Sciatic nerve (tissue), 2 donors: Measurements from ENCODE around the gene BRD2. TPM values are rescaled to one million over a fixed set of nuclear protein-coding genes. Genes with fewer than 3 reads are reported as not detected.

ENCODE experiments used
- ATAC-seq: fragments of 200-7000 bp; cut with Tn5 transposase; one replicate; pipeline ENCODE4 v1.9.1; 2020; ENCODE audit warnings: mild to moderate bottlenecking, moderate library complexity
- DNase-seq: peaks from one replicate; pipeline ENCODE4 v3.0.0-alpha.2; 2020; ENCODE audit warnings: low spot score
- intact Hi-C: fragments of 100-400 bp; cut with DNase I; formaldehyde crosslinking; loops from one replicate; pipeline ENCODE4 v1.14.2; 2022
- total RNA-seq: library from RNA; stranded (reverse); fragmentation: NEBNext Ultra II Directional; extraction: Animal tissue kit (Norgen Biotek cat#: 25700); gene quantifications from one replicate; pipeline ENCODE4 v1.2.1, GENCODE V29; 2021
- donor health status: DM: no; HTN: no; CAD: no.
- donor health status: DM: no; HTN: no; CAD: no.

BRD2 gene
- total RNA-seq, 1 donor from 2014 or later, result 188 TPM

- DNase-seq (no peak), ATAC-seq (no peak)
- intact Hi-C loops, result loop anchor here (10.0 kb wide), 1 partner anchor 48 kb away; no protein-coding TSS in a partner anchor
Observed at GRCh38 chr6:32982702-32983492, 14.5 kb downstream of the BRD2 start.

DNA sequence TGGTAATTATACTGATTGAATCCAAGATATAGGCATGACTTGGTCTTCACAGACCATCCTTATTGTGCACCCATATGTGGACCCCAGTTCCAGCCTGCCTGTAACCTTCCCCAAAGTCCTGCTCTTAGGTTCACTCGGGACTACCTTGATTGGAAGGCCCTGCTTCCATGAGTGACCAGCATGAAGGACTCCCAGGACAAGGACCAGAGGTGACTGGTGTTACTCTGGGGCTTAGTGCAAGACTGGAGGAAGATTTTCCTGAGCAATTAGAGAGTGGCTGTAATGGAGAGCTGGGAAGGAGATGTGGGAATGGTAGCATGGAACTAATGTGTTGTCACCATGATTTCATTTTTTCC, 15.1 kb downstream of the BRD2 start:
- ATAC-seq, result no peak

GRCh38 chr6:32983964-32984621, 15.7 kb downstream of the BRD2 start:
- intact Hi-C loops, result loop anchor here (10.0 kb wide), 1 partner anchor 49 kb away; no protein-coding TSS in a partner anchor
- DNase-seq (no peak), ATAC-seq (peak; percentile 8)

More for the DNA sequence above, 15.1 kb downstream of the BRD2 start:
- no peak for DNase-seq
- intact Hi-C loops, result loop anchor here (10.0 kb wide), 1 partner anchor 49 kb away; no protein-coding TSS in a partner anchor

DNA sequence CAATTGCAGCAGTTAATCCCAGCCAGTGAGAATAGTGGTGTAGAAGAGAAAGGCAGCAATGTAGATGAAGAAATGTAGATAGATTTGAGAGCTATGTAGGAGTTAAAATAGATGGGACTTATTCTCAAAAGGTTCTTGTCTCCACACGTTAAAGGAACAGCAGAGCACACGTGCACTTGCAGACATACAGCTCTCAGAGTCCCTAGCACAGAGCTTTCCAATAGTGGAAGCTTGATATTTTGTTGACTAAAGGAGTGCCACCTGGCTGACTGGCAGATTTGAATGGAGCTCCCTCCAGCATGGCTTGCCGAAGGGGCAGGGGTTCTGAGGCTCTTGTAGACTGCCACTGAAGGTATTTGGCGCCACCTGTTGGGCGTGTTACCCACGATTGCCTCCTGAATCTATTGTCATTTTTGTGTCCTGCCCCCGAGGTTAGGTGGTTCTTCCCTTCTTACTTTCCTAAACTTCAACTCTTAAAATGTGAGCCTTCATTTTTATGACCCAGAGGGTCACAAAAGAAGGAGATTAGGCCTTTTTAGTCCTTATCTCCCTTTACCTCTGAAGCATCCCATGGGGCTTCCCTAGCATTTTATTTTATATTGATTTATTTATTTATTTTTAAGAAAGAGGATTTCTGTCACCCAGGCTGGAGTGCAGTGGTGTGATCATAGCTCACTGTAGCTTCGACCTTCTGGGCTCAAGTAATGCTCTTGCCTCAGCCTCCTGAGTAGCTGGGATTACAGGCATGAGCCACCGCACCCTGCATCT, 16.4 kb downstream of the BRD2 start:
- DNase-seq (peak; percentile 95), ATAC-seq (peak; percentile 85)
- intact Hi-C loops, result loop anchor here (5.0 to 10.0 kb wide), 2 partner anchors 50 to 103 kb away; no protein-coding TSS in a partner anchor

DNA sequence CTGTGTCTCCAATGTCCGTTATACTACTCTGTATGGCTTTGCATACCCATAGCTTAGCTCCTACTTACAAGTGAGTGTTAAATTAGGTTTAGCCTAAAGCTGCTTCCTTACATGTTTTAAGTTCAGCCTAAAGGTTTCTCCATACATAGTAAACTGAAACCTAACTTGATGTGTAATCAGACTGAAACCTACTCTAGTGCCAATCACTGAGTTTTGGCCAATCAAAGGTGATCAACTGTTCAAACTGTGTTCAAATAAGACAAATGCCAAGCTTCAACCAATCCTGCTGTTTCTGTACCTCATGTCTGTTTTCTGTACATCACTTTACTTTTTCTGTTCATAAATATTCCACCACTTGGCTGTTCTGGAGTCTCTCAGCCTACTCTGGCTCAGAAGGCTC, 21.0 kb downstream of the BRD2 start:
- no peak for ATAC-seq

DNA sequence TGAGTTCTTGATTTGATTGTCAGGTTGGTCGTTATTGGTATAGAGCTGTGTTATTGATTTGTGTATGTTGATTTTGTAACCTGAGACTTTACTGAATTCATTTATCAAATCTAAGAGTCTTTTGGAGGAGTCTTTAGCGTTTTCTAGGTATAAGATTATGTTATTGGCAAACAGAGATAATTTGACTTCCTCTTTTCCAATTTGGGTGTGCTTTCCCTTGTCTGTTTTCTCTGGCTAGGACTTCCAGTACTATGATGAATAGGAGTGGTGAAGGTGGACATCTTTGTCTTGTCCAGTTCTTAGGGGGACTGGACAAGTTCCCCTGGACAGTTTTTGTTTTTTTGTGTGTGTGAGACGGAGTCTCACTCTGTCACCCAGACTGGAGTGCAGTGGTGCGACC, 23.6 kb downstream of the BRD2 start:
- intact Hi-C loops, result no loop called here
- no peak for ATAC-seq
- no peak for DNase-seq

More for the DNA sequence above, 21.0 kb downstream of the BRD2 start:
- intact Hi-C loops, result loop anchor here (5.0 to 10.0 kb wide), 2 partner anchors 55 to 107 kb away; no protein-coding TSS in a partner anchor
- no peak for DNase-seq

- no peak for ATAC-seq
- DNase-seq, result no peak
- intact Hi-C loops, result no loop called here
Observed at GRCh38 chr6:32993363-32993973, 25.1 kb downstream of the BRD2 start.

- DNase-seq (no peak), ATAC-seq (no peak)
- intact Hi-C loops, result no loop called here
Observed at GRCh38 chr6:32995448-32995847, 27.1 kb downstream of the BRD2 start.

GRCh38 chr6:33000055-33000454, 31.7 kb downstream of the BRD2 start:
- intact Hi-C loops, result no loop called here
- DNase-seq (no peak), ATAC-seq (no peak)

- ATAC-seq (no peak), DNase-seq (no peak)
- intact Hi-C loops, result no loop called here
Observed at GRCh38 chr6:33001685-33002084, 33.3 kb downstream of the BRD2 start.

GRCh38 chr6:33004940-33005339, 36.5 kb downstream of the BRD2 start:
- no peak for DNase-seq
- intact Hi-C loops, result no loop called here
- no peak for ATAC-seq

DNA sequence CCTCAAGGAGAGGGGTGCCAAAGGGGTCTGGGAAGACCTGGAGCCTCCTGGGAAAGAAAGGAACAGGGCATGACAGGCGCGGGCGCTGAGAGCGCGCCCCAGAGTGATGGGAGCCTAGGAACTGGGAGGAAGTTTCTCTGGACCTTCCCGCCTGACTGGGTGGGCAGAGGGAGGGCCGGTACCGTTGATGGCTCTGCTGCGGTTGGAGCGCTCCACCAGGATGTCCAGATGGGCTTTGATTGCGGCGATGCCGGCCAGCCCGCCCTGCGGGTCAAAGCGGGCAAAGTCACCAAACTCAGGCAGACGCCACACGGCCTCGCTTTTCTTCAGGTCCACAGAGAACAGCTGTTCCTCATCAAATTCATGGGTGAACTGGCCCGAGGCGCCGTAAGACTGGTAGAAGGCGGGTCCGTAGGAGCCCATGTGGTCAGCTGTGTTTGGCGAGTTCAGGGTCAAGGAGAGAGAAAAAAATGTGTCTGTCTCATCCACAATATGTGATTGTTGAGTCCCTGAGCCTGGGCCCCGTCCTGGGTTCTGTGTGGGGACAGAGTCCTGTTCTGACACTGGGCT, 39.5 kb downstream of the BRD2 start:
- no peak for DNase-seq
- ATAC-seq, result peak; percentile 8
- intact Hi-C loops, result no loop called here

DNA sequence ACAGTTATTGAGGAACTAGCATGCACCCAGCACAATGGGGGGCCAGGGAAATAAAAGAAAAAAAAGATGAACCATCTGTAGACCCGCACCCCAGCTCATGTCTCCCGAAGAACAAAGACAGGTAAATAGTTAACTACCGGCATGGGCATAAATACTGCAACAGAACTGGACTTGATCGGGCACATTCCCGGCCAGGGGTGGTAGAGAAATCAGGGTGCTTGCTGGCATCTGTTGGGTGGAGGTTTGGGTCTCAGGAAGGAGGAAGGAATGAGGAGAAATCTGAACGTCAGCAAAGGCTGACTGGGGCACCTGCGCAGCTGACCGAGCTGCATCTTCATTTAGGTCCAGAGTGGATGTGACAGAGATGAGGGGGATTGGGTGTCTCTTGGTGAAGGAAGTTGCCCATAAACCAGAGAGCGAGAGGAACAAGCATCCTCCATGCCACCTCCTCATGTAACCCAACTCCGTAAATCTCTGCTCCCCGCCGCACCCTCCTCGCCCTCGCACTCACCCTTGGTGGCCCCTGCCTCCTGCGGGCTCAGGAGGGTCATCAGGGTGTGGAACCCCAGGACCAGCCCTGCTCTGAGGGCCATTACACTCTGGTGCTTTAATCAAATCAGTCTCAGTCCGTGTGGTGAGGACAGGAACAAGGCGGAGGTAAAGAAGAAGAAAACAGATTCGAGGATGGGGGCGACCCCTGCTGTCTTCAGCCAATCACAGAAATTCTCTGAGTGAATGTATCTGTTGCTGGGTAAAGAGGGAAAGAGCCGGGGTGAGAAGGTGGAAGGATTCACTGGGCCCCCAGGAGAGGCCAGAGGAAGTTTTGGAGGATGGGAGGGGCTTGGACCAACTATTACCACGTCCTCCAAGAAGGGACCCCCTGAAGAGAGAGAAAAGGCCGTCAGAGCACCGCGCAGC, 40.8 kb downstream of the BRD2 start, which contains the start of gene HLA-DOA:
HLA-DOA (minus strand) TSS at position 648 of the 918 bp plus-strand sequence.
- ATAC-seq (peak; percentile 68), DNase-seq (no peak)
- intact Hi-C loops, result no loop called here

- no peak for ATAC-seq
- intact Hi-C loops, result loop anchor here (5.0 to 10.0 kb wide), 2 partner anchors 72 to 234 kb away; no protein-coding TSS in a partner anchor
- DNase-seq, result no peak
Observed at GRCh38 chr6:33010356-33010755, 42.0 kb downstream of the BRD2 start.

DNA sequence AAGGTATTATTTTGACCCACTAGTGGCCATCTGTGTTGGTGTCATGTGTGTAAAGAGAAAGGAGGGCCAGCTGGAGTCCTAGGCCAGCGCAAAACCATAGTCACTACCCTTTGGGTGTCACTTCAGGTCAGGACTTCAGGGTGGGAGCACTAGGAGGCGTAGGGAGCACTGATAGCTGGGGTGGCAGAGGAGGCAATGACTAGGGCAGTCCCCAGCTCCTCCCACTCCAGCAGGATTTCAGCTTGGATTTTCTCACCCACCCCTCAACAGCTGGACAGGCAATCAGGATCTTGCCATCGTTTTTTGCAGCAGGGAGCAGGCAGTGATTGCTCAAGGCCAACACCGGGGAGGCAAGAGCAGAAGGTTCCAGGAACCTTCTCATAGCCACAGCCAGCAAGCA, 45.2 kb downstream of the BRD2 start:
- DNase-seq (no peak), ATAC-seq (no peak)
- intact Hi-C loops, result loop anchor here (5.0 to 10.0 kb wide), 2 partner anchors 69 to 231 kb away; no protein-coding TSS in a partner anchor

DNA sequence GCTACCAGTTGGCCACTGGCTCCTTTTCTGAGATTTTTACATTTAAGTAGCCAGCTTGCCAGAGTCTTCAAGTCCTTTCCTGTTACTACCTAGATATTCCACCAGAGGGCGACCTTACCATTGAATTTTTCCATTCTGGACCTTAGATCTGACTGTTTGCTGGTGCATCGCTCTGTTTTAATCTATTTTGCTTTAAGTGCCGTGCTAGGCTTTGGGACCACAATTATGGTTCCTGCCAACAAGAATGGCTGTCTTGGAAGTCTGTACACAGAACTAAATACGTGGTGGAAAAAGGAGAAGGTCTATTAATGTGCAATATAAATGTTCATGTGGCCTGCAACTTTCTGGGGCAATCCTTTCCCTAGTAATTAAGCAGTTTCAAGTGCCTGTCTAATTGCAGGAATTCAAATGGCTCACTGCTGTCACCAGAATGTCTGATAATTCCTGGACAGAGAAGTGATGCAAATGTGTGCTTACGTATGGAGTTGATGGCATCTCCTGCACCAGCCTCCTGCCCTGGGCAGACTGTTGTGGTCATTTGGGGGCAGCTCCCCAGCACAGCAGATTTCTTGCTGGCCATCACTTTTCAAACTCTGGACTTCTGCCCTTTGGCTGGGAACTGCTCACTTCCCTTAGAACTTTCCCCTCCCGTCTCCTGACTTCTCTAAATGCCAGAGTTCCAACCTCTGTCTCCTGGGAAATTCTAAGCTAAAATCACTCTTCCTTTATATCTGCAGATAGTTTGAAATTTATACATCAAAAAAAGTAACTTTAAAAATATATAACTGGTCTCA, 46.6 kb downstream of the BRD2 start:
- peak; percentile 68 for ATAC-seq
- DNase-seq, result no peak
- intact Hi-C loops, result loop anchor here (5.0 to 10.0 kb wide), 2 partner anchors 67 to 230 kb away; no protein-coding TSS in a partner anchor

- ATAC-seq (no peak), DNase-seq (no peak)
- intact Hi-C loops, result loop anchor here (10.0 kb wide), 1 partner anchor 229 kb away; no protein-coding TSS in a partner anchor
Observed at GRCh38 chr6:33015798-33016197, 47.4 kb downstream of the BRD2 start.
